ENCODE data around the gene COL6A1. TPM values are rescaled to one million over a fixed set of nuclear protein-coding genes. Genes with fewer than 3 reads are reported as not detected.

COL6A1 gene
- total and polyA plus RNA-seq, 10 donors = 76.5 to 190 (median 129) TPM

GRCh38 chr21:45996311-45997204, 15.0 kb downstream of the COL6A1 start:
- TF ChIP-seq POLR2AphosphoS5 (IDR thresholded peaks at IDR 0.05) = no peak
- no peak for TF ChIP-seq POLR2A (IDR thresholded peaks at IDR 0.05)
- no peak for TF ChIP-seq CTCF (IDR thresholded peaks at IDR 0.05 in 8 of 11, conservative IDR thresholded peaks at IDR 0.05 in 3 of 11)
- peaks cover 0 to 75% (median 1%) of the 10 kb centered on the region in 6 donors for H3K36me3 ChIP-seq

GRCh38 chr21:45997205-45997494, 15.6 kb downstream of the COL6A1 start:
- DNase-seq = no peak
- H3K27ac ChIP-seq = no peak overlapping the region
- no peaks in the 10 kb centered on the region for H3K4me1 ChIP-seq
- peaks cover 0 to 75% (median 7%) of the 10 kb centered on the region in 6 donors for H3K36me3 ChIP-seq
- intact Hi-C loops (cut with DNase I; ENCODE audit: low total_unique reads) = no loop called here
- WGBS, 5 donors = 89 to 95% (median 92%) methylated on average over 4 to 9 of the region's 9 CpGs
- H3K4me3 ChIP-seq = no peak overlapping the region
- H3K27me3 ChIP-seq (replicated peaks in 1 of 7) = no peaks in the 10 kb centered on the region
- peaks cover 0 to under 1% (median 0%) of the 10 kb centered on the region in 8 donors for H3K9me3 ChIP-seq
- TF ChIP-seq POLR2AphosphoS5 (IDR thresholded peaks at IDR 0.05) (no peak), POLR2A (IDR thresholded peaks at IDR 0.05) (no peak), CTCF (IDR thresholded peaks at IDR 0.05 in 8 of 11, conservative IDR thresholded peaks at IDR 0.05 in 3 of 11) (no peak)

More at GRCh38 chr21:45996311-45997204, 15.0 kb downstream of the COL6A1 start:
- Histone ChIP-seq H3K9me3 (no peaks in the 10 kb centered on the region), H3K27me3 (replicated peaks in 1 of 7) (no peaks in the 10 kb centered on the region), H3K27ac (no peak overlapping the region), H3K4me3 (no peak overlapping the region), H3K4me1 (no peaks in the 10 kb centered on the region)
- intact Hi-C loops (cut with DNase I; ENCODE audit: low total_unique reads) = no loop called here
- peak; percentile 64 for DNase-seq
- WGBS, 5 donors = 81 to 93% (median 92%) methylated on average over 17 to 27 of the region's 27 CpGs

- Histone ChIP-seq H3K27me3 (replicated peaks in 1 of 7) (no peaks in the 10 kb centered on the region), H3K4me3 (no peak overlapping the region), H3K4me1 (no peaks in the 10 kb centered on the region), H3K36me3 (peaks cover 0 to 75% (median 8%) of the 10 kb centered on the region in 6 donors), H3K9me3 (peaks cover 0 to 2% (median 0%) of the 10 kb centered on the region in 8 donors), H3K27ac (no peak overlapping the region)
- peak; percentile 63 for DNase-seq
- WGBS, 5 donors = 89 to 95% (median 93%) methylated on average over 30 to 38 of the region's 38 CpGs
- TF ChIP-seq POLR2AphosphoS5 (IDR thresholded peaks at IDR 0.05) (no peak), CTCF (IDR thresholded peaks at IDR 0.05 in 8 of 11, conservative IDR thresholded peaks at IDR 0.05 in 3 of 11) (no peak), POLR2A (IDR thresholded peaks at IDR 0.05) (no peak)
- intact Hi-C loops (cut with DNase I; ENCODE audit: low total_unique reads) = no loop called here
Observed at GRCh38 chr21:45997495-45998275, 16.1 kb downstream of the COL6A1 start.

GRCh38 chr21:45998276-45998701, 16.7 kb downstream of the COL6A1 start:
- no peak overlapping the region for H3K4me3 ChIP-seq
- no peaks in the 10 kb centered on the region for H3K27me3 ChIP-seq (replicated peaks in 1 of 7)
- no peak overlapping the region for H3K27ac ChIP-seq

More at GRCh38 chr21:45998276-45998701, 16.7 kb downstream of the COL6A1 start:
- DNase-seq = peak; percentile 60
- Histone ChIP-seq H3K4me1 (no peaks in the 10 kb centered on the region), H3K36me3 (peaks cover 0 to 75% (median 9%) of the 10 kb centered on the region in 6 donors), H3K9me3 (peaks cover 0 to 3% (median 0%) of the 10 kb centered on the region in 8 donors)
- intact Hi-C loops (cut with DNase I; ENCODE audit: low total_unique reads) = no loop called here
- no peak for TF ChIP-seq POLR2A (IDR thresholded peaks at IDR 0.05)
- WGBS, 5 donors = 88 to 95% (median 93%) methylated on average over 17 to 22 of the region's 22 CpGs

Measured in spleen (tissue), 11 donors.